ENCODE results near the gene PRADC1.
A peak's percentile ranks its signal among the peaks of the same experiment; 100 is the strongest.

PRADC1 gene

GRCh38 chr2:73233932-73234832, 1.1 kb upstream of the PRADC1 start, which contains the start of gene CCT7:
CCT7 (plus strand) TSS chr2:73234308; CDS start chr2:73234379, 71 bp downstream.
- peak; percentile 78 for DNase-seq

GRCh38 chr2:73232403-73233153, 461 bp downstream of the PRADC1 start:
- no peak for DNase-seq

- DNase-seq: no peak
These were observed 4.4 kb downstream of the PRADC1 start for GRCh38 chr2:73228631-73229030.

GRCh38 chr2:73227086-73227485, 6.0 kb downstream of the PRADC1 start:
- DNase-seq: no peak

- no peak for DNase-seq
These were observed 7.3 kb downstream of the PRADC1 start for GRCh38 chr2:73225513-73226360.

- DNase-seq: no peak
These were observed 9.2 kb downstream of the PRADC1 start for GRCh38 chr2:73223821-73224220.

GRCh38 chr2:73218298-73218697, 14.7 kb downstream of the PRADC1 start:
- DNase-seq: no peak

GRCh38 chr2:73217826-73218225, 15.2 kb downstream of the PRADC1 start:
- DNase-seq: no peak

- DNase-seq: no peak
These were observed 15.9 kb downstream of the PRADC1 start for GRCh38 chr2:73217160-73217559.

- no peak for DNase-seq
These were observed 17.8 kb downstream of the PRADC1 start for GRCh38 chr2:73215254-73215653.

GRCh38 chr2:73214120-73215035, 18.7 kb downstream of the PRADC1 start, which contains the start of gene SMYD5:
SMYD5 (plus strand) TSS chr2:73214245; CDS start chr2:73214267, 22 bp downstream.
- DNase-seq: peak; percentile 95

GRCh38 chr2:73212448-73213176, 20.4 kb downstream of the PRADC1 start:
- peak; percentile 63 for DNase-seq

GRCh38 chr2:73212098-73212447, 21.0 kb downstream of the PRADC1 start:
- DNase-seq: no peak

GRCh38 chr2:73210696-73211095, 22.3 kb downstream of the PRADC1 start:
- no peak for DNase-seq

- no peak for DNase-seq
These were observed 23.0 kb downstream of the PRADC1 start for GRCh38 chr2:73210019-73210418.

GRCh38 chr2:73208258-73208657, 24.8 kb downstream of the PRADC1 start:
- no peak for DNase-seq

GRCh38 chr2:73205611-73206010, 27.4 kb downstream of the PRADC1 start:
- DNase-seq: no peak

- DNase-seq: no peak
These were observed 29.9 kb downstream of the PRADC1 start for GRCh38 chr2:73203055-73203681.

- no peak for DNase-seq
These were observed 30.6 kb downstream of the PRADC1 start, which contains the start of gene NOTO for GRCh38 chr2:73202156-73203054. NOTO (plus strand) TSS chr2:73202574; CDS start chr2:73202667, 93 bp downstream.
